Neural crest cell (in vitro differentiated cells): Measurements from ENCODE around the gene LRP8. TPM values are rescaled to one million over a fixed set of nuclear protein-coding genes. Genes with fewer than 3 reads are reported as not detected.

Source experiments
- DNase-seq: peaks from one replicate; pipeline ENCODE4 v3.0.0; 2021; ENCODE audit warnings: low read depth, mixed read lengths, low spot score
- H3K27ac Mint-ChIP-seq: one replicate; pipeline ENCODE4 v1.8.0; 2021; ENCODE audit warnings: mild to moderate bottlenecking, mixed read lengths; ENCODE audit not compliant: unreplicated experiment
- H3K27me3 Mint-ChIP-seq: 2 replicates; pipeline ENCODE4 v1.8.0; 2021; ENCODE audit warnings: low read depth, mild to moderate bottlenecking, mixed read lengths
- H3K36me3 Mint-ChIP-seq: 2 replicates; pipeline ENCODE4 v1.8.0; 2021; ENCODE audit warnings: low read depth, mild to moderate bottlenecking, mixed read lengths
- H3K4me1 Mint-ChIP-seq: 2 replicates; pipeline ENCODE4 v1.8.0; 2021; ENCODE audit warnings: mixed read lengths
- H3K4me3 Mint-ChIP-seq: one replicate; pipeline ENCODE4 v1.8.0; 2021; ENCODE audit warnings: mild to moderate bottlenecking, mixed read lengths
- H3K9me3 Mint-ChIP-seq: 2 replicates; pipeline ENCODE4 v1.8.0; 2021; ENCODE audit warnings: mixed read lengths
- total RNA-seq: library from RNA; stranded (reverse); gene quantifications from 2 replicates; pipeline ENCODE4 v1.2.1, GENCODE V29; 2021
- TF ChIP-seq, protein P1 (sequence below): fragments of 200-600 bp; sonication (generic); conservative IDR thresholded peaks from 2 replicates; pipeline ENCODE4 v1.5.0; 2021; ENCODE audit warnings: antibody characterized with exemption, mild to moderate bottlenecking

Gene LRP8
- total RNA-seq, 1 donor from 2014 or later: 49.7 TPM

DNA sequence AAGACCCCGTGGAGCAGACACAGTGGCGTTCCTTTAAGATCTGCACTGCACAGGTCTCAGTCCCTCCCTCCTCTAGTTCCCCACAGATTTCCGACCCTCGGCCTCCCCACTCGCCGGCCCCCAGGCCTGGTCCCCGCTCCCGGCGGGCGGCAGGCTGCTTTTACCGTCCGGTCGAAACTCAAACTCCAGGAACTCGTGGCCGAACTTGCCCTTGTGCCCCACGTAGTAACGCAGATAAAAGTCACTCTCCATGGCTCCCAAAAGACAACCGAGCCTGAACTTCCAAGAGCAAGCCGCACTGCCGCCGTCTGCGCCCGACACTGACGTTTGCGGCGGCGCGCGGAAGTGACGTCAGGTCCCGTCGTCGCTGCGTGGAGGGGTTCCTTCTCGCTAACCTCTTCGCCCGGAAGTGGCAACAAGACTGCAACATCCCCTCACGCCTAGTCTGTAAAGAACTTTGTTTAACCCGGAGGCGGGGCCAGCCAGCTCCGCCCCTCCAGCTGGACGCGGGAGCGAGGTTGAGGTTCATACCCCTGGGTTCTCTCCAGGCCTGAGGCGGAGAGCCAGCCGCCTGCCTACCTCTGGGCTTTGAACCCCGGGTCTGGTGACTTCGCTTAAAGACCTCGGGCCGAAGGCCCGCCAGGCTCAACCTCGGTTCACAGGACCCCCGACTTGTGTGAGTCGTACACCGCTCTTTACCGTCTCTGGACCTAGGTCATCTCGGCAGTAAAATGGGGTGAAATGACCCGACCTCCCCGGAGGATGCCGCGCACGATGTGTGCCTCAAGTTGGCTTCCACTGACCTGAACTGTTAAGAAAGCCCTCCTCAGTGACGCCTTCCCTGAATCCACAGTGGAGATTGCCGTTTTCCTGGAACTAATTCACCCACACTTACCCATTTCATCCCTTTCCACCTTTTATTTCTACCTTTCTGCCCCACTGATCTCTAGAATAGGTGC is 89.4 kb downstream of the LRP8 start, which contains the start of gene MAGOH:
Gene MAGOH, minus strand, starts transcription at position 322 of the 959 bp plus-strand sequence. Its CDS starts 70 bp downstream, at position 252.
- TF ChIP-seq, protein P1, sequence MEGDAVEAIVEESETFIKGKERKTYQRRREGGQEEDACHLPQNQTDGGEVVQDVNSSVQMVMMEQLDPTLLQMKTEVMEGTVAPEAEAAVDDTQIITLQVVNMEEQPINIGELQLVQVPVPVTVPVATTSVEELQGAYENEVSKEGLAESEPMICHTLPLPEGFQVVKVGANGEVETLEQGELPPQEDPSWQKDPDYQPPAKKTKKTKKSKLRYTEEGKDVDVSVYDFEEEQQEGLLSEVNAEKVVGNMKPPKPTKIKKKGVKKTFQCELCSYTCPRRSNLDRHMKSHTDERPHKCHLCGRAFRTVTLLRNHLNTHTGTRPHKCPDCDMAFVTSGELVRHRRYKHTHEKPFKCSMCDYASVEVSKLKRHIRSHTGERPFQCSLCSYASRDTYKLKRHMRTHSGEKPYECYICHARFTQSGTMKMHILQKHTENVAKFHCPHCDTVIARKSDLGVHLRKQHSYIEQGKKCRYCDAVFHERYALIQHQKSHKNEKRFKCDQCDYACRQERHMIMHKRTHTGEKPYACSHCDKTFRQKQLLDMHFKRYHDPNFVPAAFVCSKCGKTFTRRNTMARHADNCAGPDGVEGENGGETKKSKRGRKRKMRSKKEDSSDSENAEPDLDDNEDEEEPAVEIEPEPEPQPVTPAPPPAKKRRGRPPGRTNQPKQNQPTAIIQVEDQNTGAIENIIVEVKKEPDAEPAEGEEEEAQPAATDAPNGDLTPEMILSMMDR: no peak
- H3K27me3 Mint-ChIP-seq: peaks cover 2% of the 10 kb centered on the region
- no peaks in the 10 kb centered on the region for H3K9me3 Mint-ChIP-seq
- peak within 1 kb of the TSS; percentile 99 for H3K4me3 Mint-ChIP-seq
- peak within 1 kb of the TSS; percentile 98 for H3K27ac Mint-ChIP-seq
- DNase-seq: peak; percentile 92
- peaks cover 2% of the 10 kb centered on the region for H3K36me3 Mint-ChIP-seq
- H3K4me1 Mint-ChIP-seq: peaks cover 29% of the 10 kb centered on the region

DNA sequence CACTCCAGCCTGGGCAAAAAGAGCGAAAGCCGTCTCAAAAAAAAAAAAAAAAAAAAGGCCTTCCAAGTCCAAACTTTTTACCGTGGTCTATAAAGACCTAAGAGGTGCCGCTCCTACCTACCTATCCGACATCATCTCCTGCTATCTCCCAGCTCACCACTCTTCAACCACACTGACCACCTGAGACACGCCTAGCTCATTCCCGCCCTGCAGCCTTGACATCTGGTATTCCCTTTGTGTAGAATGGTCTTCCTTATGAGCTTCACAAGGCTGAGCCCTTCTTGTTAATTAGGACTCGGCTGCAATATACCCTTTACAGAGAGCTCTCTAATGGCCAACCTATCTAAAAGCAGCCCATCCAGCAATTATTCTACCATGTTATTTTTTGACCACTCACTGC is 90.2 kb downstream of the LRP8 start:
- TF ChIP-seq, protein P1: no peak
- Mint-ChIP-seq H3K36me3 (peaks cover 2% of the 10 kb centered on the region), H3K27me3 (peaks cover 2% of the 10 kb centered on the region), H3K27ac (peak overlapping the region; percentile 98), H3K4me3 (peak overlapping the region; percentile 99), H3K4me1 (peaks cover 29% of the 10 kb centered on the region), H3K9me3 (no peaks in the 10 kb centered on the region)
- no peak for DNase-seq

DNA sequence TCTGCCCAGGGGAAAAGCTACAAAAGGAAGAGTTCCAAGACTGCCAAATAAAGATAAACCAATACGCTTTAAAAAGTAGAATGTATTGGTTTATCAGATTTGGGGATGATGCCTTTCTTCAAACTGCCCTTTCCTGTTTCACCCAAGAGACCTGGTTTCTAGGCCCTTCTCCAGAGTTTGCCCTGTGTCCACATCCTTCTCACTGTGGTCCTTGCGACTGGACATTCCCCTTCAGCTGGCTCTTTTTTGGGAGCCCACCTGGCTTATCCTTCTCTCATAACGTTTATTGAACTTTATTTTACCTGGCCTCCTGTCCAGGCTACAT is 106.9 kb downstream of the LRP8 start:
- Mint-ChIP-seq H3K4me3 (peak overlapping the region; percentile 92), H3K27ac (no peak overlapping the region), H3K9me3 (no peaks in the 10 kb centered on the region), H3K36me3 (no peaks in the 10 kb centered on the region), H3K4me1 (peaks cover 32% of the 10 kb centered on the region), H3K27me3 (no peaks in the 10 kb centered on the region)
- TF ChIP-seq, protein P1: no peak
- no peak for DNase-seq

DNA sequence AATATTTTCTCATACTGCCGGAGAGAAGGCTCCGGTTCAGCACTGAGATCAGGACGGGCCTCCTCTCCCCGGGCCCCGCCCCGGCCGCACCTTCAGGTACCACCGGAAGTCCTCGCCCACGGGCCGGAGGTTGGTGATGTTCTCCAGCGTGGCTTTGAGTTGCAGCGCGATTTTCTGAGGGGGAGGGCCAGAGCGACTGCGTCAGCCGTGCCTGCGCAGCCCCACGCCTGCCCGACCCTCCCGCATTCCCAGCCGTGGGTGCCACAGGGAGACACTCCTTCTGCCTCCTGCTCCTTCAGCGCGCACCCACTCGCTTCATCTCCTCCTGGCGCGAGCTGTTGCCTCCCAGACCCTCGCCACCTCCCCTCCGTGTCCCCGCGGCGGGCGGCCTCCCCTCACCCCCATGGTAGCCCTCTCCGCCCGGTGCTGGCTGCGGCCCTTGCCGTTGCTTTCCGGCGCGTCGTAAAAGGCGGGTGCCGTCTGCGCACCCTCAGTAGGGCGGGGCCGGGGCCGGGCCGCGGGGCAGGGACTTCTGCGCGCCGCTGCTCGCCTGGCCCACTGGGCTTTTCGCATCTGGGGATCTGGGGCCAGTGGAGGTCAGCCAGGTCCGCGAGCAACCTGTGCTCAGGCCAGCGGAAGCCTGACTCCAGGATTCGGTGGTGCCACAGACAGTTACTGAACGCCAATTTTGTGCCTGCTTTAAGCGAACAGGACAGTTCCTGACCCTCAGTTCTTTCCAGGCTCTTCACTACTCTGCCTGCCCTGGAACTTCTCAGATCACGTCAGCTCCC is 107.5 kb downstream of the LRP8 start, which contains the start of gene CZIB:
Gene CZIB, minus strand, starts transcription at position 464 of the 791 bp plus-strand sequence. Its CDS starts 59 bp downstream, at position 405.
- Mint-ChIP-seq H3K9me3 (no peaks in the 10 kb centered on the region), H3K27ac (peak within 1 kb of the TSS; percentile 96), H3K4me1 (peaks cover 34% of the 10 kb centered on the region), H3K4me3 (peak within 1 kb of the TSS; percentile 92), H3K27me3 (no peaks in the 10 kb centered on the region), H3K36me3 (no peaks in the 10 kb centered on the region)
- TF ChIP-seq, protein P1: no peak
- DNase-seq: peak; percentile 91

DNA sequence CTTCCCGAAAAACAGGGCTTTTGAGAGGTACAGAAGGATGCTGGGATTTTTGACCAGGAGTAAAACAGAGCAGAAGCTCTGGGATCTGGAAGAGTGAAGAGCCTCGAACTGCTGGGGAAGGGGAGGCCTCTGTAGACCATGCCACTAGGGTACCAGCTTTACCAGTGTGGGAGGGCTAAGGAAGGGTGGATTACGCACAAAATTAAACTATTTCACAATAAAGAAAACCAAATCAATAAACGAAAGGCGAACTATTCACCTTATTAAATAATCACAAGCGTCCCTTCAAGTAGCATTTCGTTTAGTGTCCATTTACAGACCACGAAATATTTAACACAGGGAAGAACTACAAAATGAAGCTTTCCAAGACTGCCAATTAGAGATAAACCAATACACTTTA is 108.2 kb downstream of the LRP8 start:
- Mint-ChIP-seq H3K9me3 (no peaks in the 10 kb centered on the region), H3K36me3 (no peaks in the 10 kb centered on the region), H3K4me3 (peak overlapping the region; percentile 92), H3K4me1 (peaks cover 39% of the 10 kb centered on the region), H3K27me3 (no peaks in the 10 kb centered on the region), H3K27ac (peak overlapping the region; percentile 32)
- TF ChIP-seq, protein P1: no peak
- no peak for DNase-seq
